H7 (cell line): ENCODE data around the gene OR52K2. TPM values are rescaled to one million over a fixed set of nuclear protein-coding genes. Genes with fewer than 3 reads are reported as not detected.
"Not testable (repeated sequence)": the region's sequence is repeated elsewhere in the genome, so short reads cannot be mapped to it uniquely, and the experiment has no call there.

Experiments
- DNase-seq: peaks from one replicate; pipeline ENCODE4 v3.0.0; 2012
- H3K27me3 ChIP-seq: 2 replicates; pipeline ENCODE4 v1.6.0; 2011; ENCODE audit warnings: mild to moderate bottlenecking, low read length; ENCODE audit not compliant: control insufficient read depth, insufficient read depth
- H3K36me3 ChIP-seq: replicated peaks from 2 replicates; pipeline ENCODE4 v1.5.1; 2011; ENCODE audit warnings: low read length; ENCODE audit not compliant: control insufficient read depth, insufficient read depth
- H3K4me3 ChIP-seq: 2 replicates; pipeline ENCODE4 v1.5.1; 2011; ENCODE audit warnings: low read depth, mild to moderate bottlenecking, control low read depth, low read length, moderate library complexity; ENCODE audit not compliant: insufficient read depth
- total RNA-seq: library from RNA; depleted of rRNA; stranded (reverse); fragments of >200 nt; shearing (Covaris generic); gene quantifications from 2 replicates; pipeline ENCODE4 v1.2.3, GENCODE V29; 2014; rRNA removed

OR52K2 gene
- not detected in 2 replicates for total RNA-seq

DNA sequence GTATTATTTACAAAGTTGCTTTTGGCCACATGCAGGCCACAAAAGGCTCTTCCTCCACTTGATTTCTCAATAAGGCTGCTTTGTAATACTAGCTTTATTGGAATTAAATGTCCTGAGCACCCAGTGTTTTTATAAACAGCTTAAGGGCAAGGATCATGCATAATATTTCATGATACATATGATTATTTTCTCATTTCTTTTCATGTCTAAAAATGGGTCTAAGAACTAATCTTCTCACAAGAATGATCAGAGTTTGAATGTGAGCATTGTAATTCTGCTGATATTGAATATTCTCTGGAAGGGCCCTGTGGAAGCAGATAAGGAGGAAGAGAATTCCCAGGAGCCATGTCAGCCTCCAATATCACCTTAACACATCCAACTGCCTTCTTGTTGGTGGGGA lies at the start of gene OR52K2:
OR52K2 (plus strand) TSS at position 301 of the 400 bp plus-strand sequence; CDS start at position 346, 45 bp downstream.
- H3K36me3 ChIP-seq, result no peaks in the 10 kb centered on the region
- H3K27me3 ChIP-seq, result no peaks in the 10 kb centered on the region
- no peak within 1 kb of the TSS for H3K4me3 ChIP-seq
- no peak for DNase-seq

DNA sequence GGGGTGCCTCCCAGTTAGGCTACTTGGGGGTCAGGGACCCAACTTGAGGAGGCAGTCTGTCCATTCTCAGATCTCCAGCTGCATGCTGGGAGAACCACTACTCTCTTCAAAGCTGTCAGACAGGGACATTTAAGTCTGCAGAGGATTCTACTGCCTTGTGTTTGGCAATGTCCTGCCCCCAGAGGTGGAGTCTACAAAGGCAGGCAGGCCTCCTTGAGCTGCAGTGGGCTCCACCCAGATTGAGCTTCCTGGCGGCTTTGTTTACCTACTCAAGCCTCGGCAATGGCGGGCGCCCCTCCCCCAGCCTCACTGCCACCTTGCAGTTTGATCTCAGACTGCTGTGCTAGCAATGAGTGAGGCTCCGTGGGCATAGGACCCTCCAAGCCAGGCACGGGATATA lies 42.9 kb upstream of the OR52K2 start:
- H3K4me3 ChIP-seq, DNase-seq, H3K27me3 ChIP-seq, H3K36me3 ChIP-seq: not testable (repeated sequence)

DNA sequence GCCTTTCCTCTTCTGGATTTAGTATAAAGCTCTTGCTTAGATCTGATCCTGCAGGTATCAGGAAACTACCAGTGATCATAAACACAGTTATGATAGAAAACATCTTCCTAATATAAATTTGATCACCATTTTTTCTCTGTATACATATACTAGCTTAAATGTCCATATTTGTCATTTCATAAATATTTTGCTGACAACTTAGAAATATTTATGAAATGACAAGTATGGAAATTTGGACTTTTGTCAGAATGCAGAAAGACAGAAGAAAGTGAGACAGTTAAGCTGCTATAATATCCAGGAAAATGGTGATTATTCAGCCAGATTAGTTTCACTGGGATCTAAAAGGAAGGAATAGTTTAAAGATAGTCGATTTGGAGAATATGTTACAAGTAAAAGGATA lies 32.8 kb upstream of the OR52K2 start:
- H3K27me3 ChIP-seq, result no peaks in the 10 kb centered on the region
- H3K36me3 ChIP-seq, result no peaks in the 10 kb centered on the region
- DNase-seq, result no peak
- no peak overlapping the region for H3K4me3 ChIP-seq

DNA sequence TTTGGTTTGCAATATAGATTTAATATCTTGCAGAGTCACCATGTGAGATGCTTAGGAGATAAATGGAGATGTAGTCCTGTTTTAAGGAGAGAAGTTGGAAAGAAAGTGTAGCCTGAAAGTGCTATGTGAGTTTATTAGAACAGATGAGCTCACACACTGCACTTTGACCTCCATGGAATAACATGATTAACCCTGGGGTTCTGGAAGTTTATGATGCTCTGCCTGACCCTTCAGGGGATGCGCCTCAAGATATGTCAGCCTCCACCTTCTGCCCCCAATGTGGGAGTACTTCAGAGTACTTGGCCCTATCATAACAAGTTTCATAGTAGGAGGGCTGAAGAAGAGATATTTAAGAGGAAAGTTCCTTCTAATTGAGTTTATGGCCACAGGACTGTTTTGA lies 32.3 kb upstream of the OR52K2 start:
- Histone ChIP-seq H3K27me3 (no peaks in the 10 kb centered on the region), H3K36me3 (no peaks in the 10 kb centered on the region), H3K4me3 (no peak overlapping the region)
- DNase-seq, result no peak

DNA sequence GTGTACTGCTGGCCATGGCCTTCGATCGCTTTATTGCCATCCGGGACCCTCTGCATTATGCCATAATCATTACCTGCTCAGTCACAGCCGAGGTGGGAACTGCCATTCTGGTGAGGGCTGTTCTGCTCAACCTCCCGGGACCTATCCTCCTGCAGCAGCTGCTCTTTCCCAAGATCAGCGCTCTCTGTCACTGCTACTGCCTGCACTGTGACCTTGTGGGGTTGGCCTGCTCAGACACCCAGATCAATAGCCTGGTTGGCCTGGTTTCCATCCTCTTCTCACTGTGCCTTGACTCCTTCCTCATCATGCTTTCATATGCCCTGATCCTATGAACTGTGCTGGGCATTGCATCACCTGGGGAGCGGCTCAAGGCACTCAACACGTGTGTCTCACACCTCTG lies 30.7 kb upstream of the OR52K2 start:
- no peak overlapping the region for H3K4me3 ChIP-seq
- no peak for DNase-seq
- no peaks in the 10 kb centered on the region for H3K36me3 ChIP-seq
- H3K27me3 ChIP-seq, result no peaks in the 10 kb centered on the region

DNA sequence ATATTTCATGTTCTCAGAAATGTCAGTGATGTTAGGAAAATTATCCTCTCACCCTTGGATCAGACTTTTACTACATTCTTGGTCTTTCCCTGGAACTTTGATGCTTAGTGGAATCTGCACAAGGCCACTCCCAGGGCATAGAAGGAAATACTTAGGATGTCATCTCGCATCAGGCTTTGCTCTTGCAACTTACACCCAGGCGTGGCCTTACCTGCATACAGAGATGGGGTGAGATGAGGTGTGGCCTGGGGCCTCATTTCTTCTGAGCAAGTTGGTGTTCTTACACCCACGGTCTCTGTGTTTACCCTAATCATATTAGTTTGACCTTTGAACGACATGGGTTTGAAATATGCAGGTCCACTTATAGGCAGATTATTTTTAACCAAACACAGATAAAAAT lies 19.0 kb upstream of the OR52K2 start:
- DNase-seq, result no peak
- H3K4me3 ChIP-seq, result no peak overlapping the region
- H3K36me3 ChIP-seq, result no peaks in the 10 kb centered on the region
- H3K27me3 ChIP-seq, result no peaks in the 10 kb centered on the region

DNA sequence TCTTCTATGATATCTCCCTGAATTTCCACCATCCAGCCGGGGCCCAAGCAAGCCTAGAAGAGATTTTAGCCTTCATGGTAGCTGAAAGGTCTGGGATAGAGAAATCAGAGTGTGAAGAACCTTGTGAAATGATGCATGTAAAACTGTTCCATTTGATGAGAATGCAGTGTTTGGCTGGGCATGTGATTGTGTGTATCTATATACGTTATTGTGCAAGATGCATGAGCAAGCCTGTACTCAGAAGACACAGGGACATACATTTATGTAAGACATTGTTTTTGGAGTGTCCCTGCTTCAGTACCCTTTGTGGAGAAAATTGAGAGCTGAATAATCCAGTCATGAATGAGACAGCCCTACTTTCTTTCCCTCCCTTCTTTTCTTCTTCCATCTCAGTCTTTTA lies 15.2 kb upstream of the OR52K2 start:
- no peak for DNase-seq
- Histone ChIP-seq H3K4me3 (no peak overlapping the region), H3K27me3 (no peaks in the 10 kb centered on the region), H3K36me3 (no peaks in the 10 kb centered on the region)

DNA sequence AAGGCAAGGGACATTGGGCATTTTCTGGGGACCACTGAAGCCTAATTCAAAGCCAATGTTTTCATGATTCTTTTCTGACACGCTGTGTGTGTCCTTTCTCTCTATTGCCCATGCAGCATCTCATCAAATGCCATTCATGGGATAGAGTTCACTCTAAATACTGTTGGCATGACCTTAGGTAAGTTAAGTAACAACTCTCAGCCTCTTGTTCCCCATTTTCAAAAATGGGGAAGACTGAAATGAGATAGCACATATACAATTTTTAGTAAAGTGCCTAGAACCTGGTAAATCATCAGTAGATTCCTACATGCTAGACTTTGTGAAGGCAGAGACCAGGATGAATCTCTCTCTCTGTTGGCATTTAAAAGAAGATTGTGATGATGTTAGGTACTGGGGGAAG lies 12.7 kb upstream of the OR52K2 start:
- no peak for DNase-seq
- H3K4me3 ChIP-seq, result no peak overlapping the region
- no peaks in the 10 kb centered on the region for H3K27me3 ChIP-seq
- H3K36me3 ChIP-seq, result no peaks in the 10 kb centered on the region

DNA sequence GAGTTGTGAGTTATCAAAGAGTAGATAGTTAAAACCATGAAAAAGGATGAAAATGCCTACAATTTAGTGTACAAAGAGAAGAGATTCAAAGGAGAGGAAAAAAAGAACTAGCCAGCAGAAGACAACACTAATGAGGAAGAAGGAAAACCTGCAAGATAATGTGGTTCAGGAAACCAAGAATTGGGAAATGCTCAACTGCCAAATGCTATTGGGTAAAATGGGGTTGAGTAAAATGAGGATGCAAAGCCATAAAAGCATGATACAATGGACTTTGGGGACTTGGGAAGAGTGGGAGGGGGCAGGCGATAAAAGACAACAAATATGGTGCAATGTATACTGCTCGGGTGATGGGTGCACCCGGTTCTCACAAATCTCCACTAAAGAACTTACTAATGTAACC lies 7.6 kb upstream of the OR52K2 start:
- H3K36me3 ChIP-seq, result no peaks in the 10 kb centered on the region
- no peak for DNase-seq

DNA sequence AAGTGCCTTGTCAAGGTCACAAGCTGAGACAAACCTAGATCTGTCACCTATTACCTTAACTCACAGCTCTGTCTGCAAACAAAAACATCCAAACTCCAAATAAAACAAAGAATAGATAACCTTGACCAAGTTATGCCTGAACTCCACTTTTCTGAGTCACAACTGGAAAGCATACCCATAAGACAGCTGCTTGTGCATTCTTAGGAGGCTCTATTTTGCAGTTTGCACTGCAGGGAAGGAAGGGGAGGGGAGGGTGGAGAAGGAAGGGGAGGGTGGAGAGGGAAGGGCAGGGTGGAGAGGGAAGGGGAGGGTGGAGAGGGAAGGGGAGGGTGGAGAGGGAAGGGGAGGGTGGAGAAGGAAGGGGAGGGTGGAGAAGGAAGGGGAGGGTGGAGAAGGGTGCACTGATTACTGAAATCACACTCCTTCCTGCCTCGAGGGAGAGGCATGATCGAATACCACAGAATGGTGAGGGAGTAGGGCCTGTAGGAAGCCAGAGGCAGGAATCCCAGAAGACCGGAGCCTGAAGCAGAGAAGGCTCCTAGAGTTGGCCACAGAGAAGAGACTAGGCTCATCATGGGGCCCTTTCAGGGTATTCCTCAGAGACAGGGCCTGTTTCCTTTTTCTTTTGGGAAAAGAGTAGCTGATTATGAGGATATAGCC lies 5.7 kb upstream of the OR52K2 start:
- no peak for DNase-seq
- no peaks in the 10 kb centered on the region for H3K27me3 ChIP-seq
- no peak overlapping the region for H3K4me3 ChIP-seq
- no peaks in the 10 kb centered on the region for H3K36me3 ChIP-seq

More for the DNA sequence above, 7.6 kb upstream of the OR52K2 start:
- Histone ChIP-seq H3K27me3 (no peaks in the 10 kb centered on the region), H3K4me3 (no peak overlapping the region)

DNA sequence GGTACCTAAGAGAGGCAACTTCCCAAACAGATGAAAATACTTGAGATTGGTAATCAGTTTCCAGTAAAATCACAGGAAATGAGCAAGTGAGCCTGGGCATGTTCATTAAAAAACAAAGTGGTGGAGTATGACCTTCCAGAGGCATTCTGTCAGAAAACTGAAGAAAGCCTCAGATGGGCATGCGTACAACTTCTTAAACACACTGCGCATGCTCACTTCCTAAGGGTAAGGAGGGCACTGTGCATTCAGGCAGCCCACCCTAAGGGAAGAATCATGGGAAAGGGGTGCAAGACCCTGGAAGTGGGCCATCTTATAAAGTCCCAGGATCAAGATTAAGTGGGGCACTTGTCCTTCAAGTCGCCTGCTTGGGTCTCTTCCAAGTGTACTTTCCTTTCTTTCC lies 4.0 kb downstream of the OR52K2 start:
- DNase-seq, result no peak
- Histone ChIP-seq H3K4me3 (no peak overlapping the region), H3K36me3 (no peaks in the 10 kb centered on the region), H3K27me3 (no peaks in the 10 kb centered on the region)

DNA sequence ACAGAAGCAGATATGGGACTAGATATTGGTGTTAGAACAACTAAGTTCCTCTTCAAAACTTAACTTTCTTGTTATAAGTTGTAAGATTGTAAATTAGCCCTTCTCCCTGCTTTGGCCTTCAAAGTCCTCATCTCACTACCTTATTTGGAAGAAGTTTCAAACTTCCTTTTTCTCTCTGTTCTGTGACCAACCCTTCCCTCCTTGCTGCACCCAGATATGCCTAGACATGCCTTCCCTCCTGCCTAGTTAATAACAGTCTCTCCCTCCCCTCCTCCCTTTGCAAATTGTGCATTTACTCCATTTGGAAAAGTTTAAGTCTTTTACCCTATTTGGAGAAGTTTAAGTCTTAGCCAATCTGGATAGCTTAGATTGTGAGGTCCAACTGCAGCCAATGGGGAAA lies 4.9 kb downstream of the OR52K2 start:
- Histone ChIP-seq H3K36me3 (no peaks in the 10 kb centered on the region), H3K4me3 (no peak overlapping the region), H3K27me3 (no peaks in the 10 kb centered on the region)
- DNase-seq, result no peak

DNA sequence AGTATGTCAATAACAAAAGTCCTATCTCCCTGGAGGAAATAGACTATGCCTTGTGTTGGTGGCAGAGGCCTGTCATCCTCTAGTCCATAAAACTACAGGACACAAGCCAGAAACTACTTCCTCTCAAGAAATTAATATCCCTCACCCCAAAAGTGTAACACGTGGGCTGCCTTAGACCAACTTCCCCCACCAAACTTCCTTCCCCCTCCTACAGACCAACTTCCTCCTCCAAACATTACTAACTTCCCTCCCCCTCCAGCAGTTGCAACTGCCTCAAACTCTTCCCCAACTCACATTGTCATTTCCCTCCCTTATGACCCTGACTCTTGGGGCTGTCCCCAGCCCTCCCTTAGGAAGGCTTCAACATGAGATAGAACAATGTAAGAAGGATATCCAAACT lies 6.3 kb downstream of the OR52K2 start:
- no peak for DNase-seq
- H3K36me3 ChIP-seq, result no peaks in the 10 kb centered on the region
- no peaks in the 10 kb centered on the region for H3K27me3 ChIP-seq

DNA sequence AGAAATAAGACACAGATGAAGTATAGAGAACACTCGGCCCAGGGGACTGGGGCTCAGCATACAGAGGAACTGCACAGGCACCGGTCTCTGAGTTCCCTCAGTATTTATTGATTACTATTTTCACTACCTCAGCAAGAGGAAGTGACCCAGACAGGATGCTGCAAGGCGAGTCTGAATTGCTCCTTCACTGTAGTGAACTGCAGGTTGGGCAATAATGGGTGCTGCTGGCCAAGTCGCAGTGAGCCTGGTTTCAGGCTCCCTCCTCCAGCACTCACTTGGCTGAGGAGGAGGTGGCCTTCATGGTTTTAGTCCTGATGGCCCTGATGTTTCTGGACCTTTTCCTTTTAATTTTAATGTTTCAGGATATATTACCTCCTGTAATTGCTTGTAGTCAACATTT lies 10.4 kb downstream of the OR52K2 start:
- H3K4me3 ChIP-seq, result no peak overlapping the region
- no peaks in the 10 kb centered on the region for H3K27me3 ChIP-seq
- no peak for DNase-seq
- no peaks in the 10 kb centered on the region for H3K36me3 ChIP-seq

More for the DNA sequence above, 6.3 kb downstream of the OR52K2 start:
- no peak overlapping the region for H3K4me3 ChIP-seq

DNA sequence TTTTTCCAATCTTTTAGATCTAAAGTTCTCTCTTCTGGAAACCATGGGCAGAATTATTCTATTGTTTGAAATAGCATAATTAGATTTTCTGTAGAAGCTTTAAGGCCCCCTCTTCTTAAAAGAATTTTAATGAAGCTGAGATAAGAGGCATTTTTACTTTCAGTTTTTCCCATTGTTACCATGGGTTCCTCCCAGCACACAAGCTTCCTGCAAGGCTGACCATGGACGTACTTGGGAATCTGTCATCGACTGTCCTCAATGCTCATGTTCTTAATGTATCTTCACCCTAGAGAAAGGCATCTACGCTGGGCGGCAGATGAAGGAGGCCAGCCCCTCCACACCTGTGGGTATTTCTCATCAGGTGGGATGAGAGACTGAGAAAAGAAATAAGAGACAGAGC lies 11.1 kb downstream of the OR52K2 start:
- DNase-seq, result no peak
- no peak overlapping the region for H3K4me3 ChIP-seq
- no peaks in the 10 kb centered on the region for H3K27me3 ChIP-seq
- H3K36me3 ChIP-seq, result no peaks in the 10 kb centered on the region
